Suppressor macrophage treated with lipopolysaccharide for 4 hours (primary cell): ENCODE measurements around the gene SEZ6L2.
A peak's percentile ranks its signal among the peaks of the same experiment; 100 is the strongest.
"Not testable (repeated sequence)": the region's sequence is repeated elsewhere in the genome, so short reads cannot be mapped to it uniquely, and the experiment has no call there.

Experiments
- DNase-seq: peaks from one replicate; pipeline ENCODE4 v3.0.0-alpha.2; 2020

Gene SEZ6L2

DNA sequence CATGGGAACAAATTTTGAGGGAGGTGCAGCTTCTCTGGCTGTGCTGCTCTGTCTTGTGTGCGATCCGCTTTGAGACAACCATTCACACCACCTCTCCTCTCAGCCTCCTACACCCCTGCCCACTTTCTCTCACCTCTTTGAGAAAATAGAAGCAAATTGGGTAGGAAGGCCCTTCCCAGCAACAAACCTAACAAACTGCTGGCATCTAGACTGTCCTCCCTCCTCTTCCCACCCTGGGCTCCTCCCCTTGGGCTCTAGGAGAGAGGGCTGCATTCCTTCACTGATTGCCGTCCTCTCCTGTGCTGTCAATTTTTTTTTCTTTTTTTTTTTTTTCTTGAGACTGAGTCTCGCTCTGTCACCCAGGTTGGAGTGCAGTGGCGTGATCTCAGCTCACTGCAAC is 49.8 kb downstream of the SEZ6L2 start:
- no peak for DNase-seq

DNA sequence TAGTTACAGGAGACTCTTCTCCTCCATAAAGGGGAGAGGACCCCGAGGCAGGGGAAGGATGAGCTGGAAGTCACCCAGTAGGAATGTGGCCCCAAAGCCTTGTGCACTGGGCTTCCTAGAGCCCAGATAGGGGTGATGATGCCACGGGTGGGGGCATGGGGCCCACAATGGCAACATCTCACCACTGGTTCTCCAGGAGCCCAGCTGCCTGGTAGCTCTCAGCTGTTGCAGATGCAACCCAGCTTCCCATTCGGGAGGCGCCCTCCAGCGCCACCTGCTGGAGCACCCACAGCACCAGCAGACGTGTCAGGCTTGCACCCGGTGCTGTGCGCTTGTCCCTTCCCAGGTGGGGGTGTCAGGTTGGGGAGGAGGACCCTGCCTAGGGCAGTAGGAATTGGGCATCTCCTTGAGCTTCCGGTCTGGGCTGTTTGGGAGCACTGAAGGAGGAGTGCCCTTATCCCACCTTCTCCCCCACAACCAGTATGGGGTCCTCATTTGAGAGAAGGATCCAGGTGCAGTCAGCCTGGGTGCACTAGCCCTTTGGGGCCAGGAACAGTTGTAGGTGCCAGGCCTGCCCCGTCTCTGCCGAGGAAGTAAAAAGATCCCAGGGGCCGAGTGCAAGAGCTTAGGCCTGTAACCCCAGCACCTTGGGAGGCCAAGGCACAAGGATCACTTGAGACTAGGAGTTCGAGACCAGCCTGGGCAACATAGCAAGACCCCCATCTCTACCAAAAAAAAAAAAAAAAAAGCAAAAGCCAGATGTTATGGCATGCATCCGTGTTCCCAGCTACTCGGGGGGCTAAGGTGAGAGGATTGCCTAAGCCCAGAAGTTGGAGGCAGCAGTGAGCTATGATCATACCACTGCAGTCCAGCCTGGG is 50.7 kb downstream of the SEZ6L2 start:
- peak; percentile 82 for DNase-seq

DNA sequence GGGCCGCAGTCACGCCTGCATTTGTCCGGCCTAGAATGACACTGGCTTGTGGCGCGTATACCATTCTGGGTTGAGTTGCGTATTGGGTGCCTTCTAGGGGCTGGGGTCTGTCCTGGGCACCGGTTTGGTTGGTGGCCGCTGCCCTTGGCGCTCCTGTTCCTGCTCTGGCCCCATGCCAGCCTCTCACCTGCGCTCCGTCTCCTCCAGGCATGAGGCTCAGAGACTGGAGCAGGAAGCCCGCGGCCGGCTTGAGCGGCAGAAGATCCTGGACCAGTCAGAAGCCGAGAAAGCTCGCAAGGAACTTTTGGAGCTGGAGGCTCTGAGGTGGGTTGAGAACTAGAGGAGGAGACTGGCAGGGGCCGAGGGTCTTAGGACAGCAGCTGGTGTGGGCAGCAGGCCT is 53.7 kb downstream of the SEZ6L2 start:
- DNase-seq = no peak

DNA sequence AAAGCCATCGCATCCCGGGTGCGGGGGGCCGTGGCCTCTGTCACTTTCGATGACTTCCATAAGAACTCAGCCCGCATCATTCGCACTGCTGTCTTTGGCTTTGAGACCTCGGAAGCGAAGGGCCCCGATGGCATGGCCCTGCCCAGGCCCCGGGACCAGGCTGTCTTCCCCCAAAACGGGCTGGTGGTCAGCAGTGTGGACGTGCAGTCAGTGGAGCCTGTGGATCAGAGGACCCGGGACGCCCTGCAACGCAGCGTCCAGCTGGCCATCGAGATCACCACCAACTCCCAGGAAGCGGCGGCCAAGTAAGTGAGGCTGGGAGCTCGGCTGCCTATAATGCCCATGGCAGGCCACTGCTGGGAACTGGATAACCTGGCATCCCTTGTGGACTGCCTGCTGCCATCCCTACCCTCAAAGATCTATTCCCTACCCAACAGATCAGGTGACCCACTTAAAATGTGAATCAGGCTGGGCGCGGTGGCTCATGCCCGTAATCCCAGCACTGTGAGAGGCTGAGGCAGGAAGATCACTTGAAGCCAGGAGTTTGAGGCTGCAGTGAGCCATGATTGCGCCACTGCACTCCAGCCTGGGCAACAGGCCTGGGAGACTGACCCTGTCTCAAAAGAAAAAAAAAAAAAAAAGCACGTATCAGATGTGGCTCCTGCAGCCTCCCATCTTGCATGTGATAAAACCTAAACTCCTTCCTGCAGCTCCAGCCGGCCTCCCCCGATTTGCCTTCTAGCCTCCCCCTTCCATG is 54.6 kb downstream of the SEZ6L2 start:
- DNase-seq = no peak

DNA sequence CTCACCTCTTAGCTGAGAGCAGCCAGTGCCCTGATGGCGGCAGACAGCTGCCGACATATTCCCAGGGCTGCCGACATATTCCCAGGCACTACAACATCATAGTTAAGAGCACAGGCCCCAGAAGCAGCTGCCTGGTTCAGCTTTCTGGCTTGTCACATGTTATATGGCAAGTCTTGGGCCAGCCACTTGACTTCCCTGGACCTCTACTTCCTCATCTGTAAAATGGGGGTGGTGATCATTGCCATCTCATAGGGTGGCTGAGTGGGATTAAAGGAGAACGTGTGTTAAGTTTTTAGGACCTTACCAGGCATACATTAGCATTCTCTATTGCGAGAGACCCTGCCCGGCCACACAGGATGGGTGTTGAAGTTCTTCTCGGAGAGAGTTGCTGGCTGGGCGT is 55.4 kb downstream of the SEZ6L2 start:
- no peak for DNase-seq

DNA sequence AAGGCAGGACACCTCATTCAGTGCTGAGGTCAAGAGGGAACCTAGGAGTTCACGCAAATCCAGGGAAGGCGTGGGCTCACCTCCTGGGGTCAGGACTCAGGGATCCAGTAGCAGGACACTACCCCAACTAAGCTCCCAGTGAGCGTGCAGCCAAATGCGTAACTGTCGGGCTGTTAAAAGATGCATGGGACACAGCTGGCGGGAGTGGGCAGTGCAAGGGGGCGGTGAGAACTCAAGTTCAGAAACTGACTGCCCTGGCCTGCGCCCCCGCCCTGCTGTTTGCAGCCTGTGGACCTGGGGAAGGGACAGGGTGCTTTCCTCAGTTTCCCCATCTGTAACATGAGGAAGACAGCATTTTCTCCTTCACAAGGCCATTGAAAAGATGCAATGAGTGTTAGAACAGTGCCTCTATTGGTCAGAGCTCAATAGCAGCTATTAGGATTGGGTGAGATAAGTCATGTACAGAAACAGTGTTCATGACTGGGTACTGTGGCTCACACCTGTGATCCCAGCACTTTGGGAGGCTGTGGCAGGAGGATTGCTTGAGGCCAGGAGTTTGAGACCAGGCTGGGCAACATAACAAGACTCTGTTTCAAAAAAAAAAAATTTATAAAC is 56.5 kb downstream of the SEZ6L2 start:
- DNase-seq = no peak

DNA sequence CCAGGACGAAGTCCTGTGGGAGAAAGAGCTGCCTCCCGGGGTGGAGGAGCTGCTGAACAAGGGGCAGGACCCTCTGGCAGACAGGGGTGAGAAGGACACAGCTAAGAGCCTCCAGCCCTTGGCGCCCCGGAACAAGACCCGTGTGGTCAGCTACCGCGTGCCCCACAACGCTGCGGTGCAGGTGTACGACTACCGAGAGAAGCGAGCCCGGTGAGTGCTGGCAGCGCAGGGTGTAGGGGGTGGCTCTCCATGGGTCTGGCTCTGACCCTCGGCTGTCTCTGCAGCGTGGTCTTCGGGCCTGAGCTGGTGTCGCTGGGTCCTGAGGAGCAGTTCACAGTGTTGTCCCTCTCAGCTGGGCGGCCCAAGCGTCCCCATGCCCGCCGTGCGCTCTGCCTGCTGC is 57.7 kb downstream of the SEZ6L2 start:
- DNase-seq = no peak

DNA sequence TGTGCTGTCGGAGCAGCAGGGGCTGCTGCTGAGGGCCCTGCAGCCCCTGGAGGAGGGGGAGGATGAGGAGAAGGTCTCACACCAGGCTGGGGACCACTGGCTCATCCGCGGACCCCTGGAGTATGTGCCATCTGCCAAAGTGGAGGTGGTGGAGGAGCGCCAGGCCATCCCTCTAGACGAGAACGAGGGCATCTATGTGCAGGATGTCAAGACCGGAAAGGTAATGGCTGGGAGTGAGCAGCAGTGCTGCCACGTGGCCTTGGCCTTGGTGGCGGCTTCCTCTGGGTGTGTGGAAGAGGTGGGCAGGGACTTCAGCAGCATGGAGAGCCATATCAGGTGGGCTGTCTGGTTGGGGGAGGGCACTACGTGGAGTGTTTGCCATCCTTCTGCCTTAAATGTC is 59.1 kb downstream of the SEZ6L2 start:
- no peak for DNase-seq

DNA sequence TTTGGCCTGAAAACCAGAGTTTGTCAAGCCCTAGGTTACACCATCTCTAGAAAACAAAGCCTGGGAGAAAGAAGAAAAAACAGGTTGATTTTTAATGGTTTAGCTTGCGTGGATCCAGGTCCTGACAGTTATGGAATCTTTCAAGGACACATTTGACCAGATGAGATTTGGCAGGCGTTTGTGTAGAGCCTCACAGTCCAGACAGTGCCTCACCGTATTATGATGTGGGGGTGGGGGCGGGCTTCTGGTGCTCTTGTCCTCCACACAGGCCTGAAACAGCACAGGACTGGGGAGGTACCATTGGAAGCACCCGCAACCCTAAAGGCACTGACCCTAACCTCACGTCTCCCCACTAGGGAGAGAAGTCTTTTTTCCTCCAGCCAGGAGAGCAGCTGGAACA is 59.5 kb downstream of the SEZ6L2 start:
- DNase-seq = no peak

DNA sequence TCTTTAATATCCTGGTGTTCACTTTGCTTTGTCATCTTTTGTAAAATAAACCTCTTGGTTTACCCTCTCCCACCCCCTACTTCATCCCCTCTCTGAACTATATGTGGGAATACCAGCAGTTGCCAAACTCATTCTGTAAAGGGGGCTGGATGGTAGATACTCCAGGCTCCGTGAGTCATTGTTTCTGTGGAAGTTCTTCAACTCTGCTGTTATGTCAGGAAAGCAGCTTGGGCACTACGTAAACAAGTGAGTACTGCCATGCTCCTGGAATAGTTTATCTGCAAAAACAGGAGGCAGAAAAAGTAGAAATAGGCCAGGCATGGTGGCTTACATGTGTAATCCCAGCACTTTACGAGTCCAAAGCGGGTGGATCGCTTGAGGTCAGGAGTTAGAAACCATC is 61.5 kb downstream of the SEZ6L2 start:
- DNase-seq = no peak

DNA sequence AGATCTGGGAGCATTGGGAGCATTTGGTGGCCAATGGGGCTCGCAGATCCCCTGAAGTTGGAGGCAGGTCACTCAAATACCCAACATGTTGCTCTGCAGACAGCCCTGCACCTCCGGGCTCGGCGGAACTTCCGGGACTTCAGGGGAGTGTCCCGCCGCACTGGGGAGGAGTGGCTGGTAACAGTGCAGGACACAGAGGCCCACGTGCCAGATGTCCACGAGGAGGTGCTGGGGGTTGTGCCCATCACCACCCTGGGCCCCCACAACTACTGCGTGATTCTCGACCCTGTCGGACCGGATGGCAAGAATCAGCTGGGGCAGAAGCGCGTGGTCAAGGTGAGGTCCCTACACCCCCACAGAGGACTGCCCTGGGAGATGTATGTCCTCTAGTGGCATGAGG is 62.7 kb downstream of the SEZ6L2 start:
- no peak for DNase-seq

DNA sequence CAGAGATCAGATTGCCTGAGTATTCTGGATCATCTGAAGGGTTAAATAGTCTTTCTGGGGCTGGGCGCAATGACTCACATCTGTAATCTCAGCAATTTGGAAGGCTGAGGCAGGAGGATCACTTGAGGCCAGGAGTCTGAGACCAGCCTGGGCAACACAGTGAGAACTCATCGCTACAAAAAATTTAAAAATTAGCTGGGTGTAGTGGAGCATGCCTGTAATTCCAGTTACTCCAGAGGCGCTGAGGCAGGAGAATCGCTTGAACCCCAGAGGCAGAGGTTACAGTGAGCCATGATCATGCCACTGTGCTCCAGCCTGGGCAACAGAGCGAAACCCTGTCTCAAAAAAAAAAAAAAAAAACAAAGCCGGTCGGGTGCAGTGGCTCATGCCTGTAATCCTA is 63.4 kb downstream of the SEZ6L2 start:
- no peak for DNase-seq

DNA sequence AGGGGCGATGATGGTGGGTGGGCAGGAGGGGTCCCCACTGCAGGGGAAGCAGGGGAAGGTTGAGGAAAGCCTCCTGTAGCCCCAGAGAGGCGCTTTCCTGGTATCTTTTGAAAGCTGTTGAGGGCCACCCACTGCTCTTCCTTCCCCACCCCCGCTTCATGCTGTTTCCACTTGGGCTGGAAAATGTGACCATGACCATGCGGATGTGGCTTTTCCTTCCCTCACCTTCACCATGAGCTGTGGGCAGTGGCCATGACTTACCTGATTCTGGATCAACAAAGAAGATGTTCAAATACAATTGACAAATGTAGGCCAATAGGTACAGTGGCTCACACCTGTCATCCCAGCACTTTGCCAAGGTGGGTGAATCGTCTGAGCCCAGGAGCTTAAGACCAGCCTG is 65.3 kb downstream of the SEZ6L2 start:
- no peak for DNase-seq

DNA sequence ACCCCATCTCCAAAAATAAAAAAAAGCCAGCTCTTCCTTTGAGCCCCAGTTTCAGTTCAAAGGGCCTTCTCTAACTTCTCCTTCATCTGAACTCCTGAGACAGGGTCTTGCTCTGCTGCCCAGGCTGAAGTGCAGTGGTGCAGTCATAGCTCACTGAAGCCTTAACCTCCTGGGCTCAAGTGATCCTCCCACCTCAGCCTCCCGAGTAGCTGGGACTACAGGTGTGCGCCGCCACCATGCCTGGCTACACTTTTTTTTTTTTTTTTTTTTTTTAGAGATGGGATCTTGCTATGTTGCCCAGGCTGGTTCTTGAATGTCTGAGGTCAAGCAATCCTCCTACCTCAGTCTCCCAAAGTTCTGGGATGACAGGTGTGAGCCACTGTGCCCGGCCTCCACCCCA is 66.1 kb downstream of the SEZ6L2 start:
- DNase-seq = not testable (repeated sequence)

DNA sequence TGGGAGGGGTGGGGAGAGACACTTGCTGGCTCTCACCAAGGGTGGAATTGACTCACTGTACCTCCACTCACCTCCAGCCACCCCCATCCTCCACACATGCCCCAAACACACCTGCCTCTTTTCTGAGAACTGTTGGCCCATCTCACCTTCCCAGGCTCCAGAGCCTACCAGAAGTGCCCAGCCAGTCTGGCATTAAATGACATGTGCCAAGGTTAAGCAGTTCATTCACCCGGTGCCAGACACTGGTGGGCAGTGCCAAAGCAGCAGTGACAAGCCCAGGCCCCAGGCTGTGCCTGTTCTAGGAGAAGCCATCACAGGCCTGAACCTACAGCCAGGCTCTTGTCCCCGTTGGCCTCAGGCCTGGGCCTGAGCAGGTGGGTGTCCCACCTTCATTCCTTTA is 67.9 kb downstream of the SEZ6L2 start:
- no peak for DNase-seq

DNA sequence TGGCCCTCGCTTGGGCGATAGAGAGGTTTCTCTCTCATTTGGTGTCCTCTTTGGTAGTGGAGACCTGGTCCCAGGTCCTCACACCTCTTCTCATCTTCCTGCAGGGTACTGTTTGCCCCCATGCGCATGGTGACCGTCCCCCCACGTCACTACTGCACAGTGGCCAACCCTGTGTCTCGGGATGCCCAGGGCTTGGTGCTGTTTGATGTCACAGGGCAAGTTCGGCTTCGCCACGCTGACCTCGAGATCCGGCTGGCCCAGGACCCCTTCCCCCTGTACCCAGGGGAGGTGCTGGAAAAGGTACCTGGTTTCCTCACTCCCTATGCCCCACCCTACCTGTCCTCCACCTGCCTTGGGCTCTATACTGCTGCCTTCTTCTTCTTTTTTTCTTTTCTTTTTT is 68.6 kb downstream of the SEZ6L2 start:
- DNase-seq = no peak

DNA sequence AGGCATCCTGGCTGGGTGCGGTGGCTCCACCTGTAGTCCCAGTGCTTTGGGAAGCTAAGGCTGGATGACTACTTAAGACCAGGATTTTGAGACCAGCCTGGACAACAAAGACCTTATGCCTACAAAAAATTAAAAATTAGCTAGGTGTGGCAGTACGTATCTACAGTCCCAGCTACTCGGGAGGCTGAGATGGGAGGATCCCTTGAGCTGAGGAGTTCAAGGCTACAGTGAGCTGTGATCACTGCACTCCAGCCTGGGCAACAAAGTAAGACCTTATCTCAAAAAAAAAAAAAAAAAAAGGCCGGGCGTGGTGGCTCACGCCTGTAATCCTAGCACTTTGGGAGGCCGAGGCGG is 73.0 kb downstream of the SEZ6L2 start:
- DNase-seq = no peak

DNA sequence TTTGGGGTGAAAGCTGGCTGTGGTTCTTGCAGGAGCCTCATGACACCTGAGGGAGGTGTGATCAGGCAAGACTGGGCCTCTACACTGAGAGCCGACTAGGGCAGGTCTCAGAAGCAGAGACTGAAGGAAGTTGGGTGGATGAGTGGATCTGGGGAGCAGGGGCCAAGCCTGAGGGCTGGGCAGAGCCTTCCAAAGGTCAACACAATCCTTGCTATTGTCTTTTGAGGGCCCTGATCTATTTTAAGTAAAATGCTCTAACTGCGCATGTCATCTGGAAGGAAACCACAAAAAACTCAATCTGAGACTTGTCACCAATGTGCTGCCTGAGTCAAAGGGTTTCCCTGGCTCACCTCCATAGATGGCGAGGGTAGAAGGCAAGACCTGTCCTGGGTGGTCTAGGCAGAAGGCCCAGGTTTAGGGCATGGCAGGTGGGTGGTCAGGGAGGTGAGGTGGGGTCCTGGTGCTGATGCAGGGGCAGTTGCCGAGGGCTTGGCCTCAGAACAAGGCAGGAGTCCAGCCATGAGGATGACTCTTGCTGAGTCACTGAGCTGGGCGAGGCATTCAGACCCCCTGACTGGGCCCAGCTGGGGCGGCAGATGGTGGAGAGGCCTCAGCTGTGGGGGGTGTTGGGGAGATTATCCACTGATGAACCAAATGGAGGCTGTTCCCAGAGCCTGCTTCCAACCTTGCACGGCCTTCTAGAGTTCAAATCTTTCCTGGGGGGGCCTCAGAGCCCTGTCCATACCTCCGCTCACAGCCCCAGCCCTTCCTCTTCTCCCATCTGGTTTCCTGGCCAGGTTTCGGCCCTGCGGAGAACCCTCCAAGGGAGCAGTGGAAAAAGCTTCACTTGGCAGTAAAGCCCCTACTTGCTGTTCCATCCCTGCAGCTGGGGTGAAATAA is 74.0 kb downstream of the SEZ6L2 start:
- DNase-seq = no peak

DNA sequence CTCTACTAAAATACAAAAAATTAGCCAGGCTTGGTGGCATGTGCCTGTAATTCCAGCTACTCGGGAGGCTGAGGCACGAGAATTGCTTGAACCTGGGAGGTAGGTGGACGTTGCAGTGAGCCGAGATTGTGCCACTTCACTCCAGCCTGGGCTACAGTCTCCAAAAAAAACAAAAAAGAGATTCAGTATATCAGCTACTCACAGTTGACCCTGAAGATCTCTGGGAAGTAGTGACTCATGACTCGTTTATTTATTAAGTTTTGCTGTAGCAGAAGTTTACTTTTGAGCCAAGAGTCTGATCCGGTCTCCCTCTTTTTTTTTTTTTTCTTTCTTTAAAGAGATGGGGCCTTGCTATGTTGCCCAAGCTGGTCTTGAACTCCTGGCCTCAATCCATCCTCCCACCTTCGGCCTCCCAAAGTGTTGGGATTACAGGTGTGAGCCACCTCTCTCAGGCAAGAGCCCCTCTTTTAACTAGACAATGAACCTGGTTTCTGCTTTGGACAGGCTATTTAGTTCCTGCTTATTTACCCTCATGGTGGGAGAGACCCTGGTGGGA is 74.7 kb downstream of the SEZ6L2 start:
- no peak for DNase-seq

DNA sequence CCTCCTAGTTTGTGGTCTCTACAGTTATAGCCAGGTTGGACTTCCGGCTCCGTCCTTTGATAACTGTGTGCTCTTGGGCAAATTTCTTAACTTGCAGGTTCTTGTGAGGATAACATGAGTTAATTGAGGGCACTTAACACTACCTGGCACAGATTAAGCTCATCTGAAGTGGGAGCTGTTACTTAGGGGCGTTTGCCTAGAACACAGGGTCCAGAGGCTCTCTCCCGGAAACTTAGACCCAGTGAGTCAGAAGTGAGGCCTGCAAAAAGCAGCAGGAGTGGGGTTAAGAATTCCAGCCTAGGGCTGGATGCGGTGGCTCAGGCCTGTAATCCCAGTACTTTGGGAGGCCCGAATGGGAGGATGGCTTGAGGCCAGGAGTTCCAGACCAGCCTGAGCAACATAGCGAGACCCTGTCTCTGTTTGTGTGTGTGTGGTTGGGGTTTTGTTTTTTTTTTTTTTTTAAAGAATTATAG is 77.7 kb downstream of the SEZ6L2 start:
- no peak for DNase-seq
